CMK (cell line): ENCODE measurements around the gene COTL1.

Experiments
- DNase-seq: peaks from one replicate; pipeline ENCODE4 v3.0.0-alpha.2; 2010; ENCODE audit warnings: low read depth

COTL1 gene

GRCh38 chr16:84614073-84614459, 3.8 kb downstream of the COTL1 start:
- no peak for DNase-seq

DNA sequence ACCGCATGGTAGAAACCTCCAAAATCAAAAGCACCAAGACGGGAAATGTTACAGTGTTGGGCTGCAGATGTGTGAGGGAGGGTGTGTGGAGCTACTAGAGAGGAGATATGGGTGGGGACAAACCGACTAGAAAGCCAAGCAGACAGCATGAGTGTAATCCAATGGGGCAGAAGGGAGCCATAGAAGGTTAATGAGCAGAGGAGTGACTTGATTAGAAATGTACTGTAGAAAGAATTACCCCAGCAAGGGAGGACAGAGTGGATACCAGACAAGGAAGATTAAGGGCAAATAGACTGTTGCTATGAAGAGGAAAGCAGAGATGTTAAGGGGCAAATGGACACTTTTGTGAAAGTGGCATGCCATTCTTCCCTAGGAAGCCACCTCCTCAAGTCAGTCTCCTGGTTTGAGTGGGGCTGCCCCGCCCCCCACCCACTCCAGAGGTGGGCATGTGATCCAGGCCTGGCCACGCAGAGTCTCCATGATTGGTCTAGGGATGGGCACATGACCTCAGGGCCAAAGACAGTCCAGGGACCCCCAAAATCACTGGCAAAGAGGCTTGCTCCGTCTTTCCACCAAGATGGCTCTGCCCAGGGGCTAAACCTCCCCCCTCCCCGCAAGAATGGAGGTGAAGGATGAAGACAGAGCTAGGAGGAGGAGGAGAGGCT, 4.3 kb downstream of the COTL1 start:
- no peak for DNase-seq

DNA sequence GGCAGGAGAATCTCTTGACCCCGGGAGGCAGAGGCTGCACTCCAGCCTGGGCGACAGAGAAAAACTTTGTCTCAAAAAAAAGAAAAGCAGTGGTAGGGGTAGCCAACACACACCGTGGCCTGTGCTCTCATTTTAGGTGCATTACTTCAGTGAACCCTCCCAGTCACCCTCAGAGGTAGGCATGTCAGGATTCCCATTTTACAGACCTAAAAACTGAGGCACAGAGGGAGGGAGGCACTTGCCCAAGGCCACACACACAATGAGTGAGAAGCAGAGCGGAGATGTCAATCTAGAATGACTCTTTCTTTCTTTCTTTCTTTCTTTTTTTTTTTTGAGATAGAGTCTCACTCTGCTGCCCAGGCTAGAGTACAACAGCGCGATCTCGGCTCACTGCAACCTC, 5.2 kb downstream of the COTL1 start:
- no peak for DNase-seq

DNA sequence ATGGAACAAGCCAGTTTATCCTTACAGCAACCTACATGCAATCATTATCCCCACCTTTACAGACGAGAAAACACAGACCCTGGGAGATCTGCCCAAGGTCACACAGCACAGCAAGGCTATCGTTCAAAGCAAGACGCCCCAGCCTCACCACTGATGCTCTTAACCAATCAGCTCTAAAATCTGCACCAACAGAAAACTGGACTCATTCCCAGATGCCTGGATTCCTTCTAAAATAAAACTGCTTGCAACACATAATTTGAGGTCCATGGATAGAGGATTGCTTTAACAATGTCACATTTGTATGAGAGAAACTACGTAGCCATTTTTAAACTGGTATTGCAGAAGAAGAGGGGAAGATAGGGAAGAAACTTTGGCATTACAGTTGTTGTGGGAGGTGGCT, 6.8 kb downstream of the COTL1 start:
- no peak for DNase-seq

- no peak for DNase-seq
These were observed 7.5 kb downstream of the COTL1 start for GRCh38 chr16:84610376-84610775.

DNA sequence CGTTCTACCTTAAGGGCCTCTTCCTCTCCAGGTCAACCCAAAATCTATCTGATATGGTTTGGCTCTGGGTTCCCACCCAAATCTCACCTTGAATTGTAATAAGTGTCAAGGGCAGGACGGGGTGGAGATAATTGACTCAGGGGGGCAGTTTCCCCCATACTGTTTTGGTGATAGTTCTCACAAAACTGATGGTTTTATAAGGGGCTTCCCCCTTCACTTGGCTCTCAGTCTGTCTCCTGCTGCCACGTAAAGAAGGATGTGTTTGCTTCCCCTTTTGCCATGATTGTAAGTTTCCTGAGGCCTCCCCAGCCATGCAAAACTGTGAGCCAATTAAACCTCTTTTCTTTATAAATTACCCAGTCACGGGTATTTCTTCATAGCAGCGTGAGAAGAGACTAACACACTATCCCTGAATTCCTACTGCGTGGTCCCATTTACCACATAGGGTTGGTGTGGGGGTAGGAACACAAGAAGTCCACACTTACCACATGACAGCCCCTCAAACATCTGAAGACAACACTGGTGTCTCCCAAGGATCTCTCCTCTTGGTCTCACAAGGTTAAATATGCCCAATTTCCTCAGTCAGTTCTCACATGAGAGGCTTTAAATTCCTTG, 8.2 kb downstream of the COTL1 start:
- no peak for DNase-seq

DNA sequence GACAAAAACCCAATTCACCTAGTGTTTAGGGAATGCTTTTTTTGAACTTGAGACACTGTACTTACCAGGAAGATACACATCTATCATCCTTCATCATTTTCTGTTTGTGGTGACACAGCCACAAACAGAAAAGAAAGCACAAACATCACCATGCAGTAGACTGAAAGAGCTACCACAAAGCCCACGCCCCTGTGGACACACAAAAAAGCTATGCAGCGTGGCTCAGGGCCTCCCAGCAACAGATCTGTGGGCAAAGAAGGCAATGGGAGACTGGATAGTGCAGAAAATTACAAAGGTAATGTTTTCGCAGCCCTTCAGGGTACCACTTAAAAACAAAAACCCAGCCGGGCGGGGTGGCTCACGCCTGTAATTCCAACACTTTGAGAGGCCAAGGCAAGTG, 9.6 kb downstream of the COTL1 start:
- no peak for DNase-seq

GRCh38 chr16:84607694-84608093, 10.2 kb downstream of the COTL1 start:
- peak; percentile 77 for DNase-seq

DNA sequence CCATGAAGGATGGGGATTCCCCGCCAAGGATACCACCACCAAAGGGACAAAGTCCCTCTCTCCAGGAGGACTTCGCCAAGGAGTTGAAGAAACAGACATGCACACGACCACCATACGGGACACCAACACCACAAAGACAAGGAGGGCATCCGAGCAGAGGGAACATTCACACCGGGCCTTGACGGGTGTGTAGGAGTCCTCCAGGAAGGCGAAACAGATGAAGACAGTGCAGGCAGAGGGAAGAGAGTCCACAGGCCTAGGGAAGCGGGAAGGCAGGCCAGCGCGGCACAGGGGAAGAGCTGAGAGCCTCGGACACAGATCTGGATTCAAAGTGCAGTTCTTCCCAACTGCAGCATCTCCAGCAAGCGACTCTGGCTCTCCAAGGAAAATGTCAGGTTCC, 10.8 kb downstream of the COTL1 start:
- DNase-seq = no peak

- DNase-seq = no peak
These were observed 11.6 kb downstream of the COTL1 start for GRCh38 chr16:84606081-84606875.

- no peak for DNase-seq
These were observed 12.5 kb downstream of the COTL1 start for GRCh38 chr16:84605339-84605848.

GRCh38 chr16:84604477-84605013, 13.3 kb downstream of the COTL1 start:
- no peak for DNase-seq

- DNase-seq = no peak
These were observed 13.9 kb downstream of the COTL1 start for GRCh38 chr16:84603940-84604339.

DNA sequence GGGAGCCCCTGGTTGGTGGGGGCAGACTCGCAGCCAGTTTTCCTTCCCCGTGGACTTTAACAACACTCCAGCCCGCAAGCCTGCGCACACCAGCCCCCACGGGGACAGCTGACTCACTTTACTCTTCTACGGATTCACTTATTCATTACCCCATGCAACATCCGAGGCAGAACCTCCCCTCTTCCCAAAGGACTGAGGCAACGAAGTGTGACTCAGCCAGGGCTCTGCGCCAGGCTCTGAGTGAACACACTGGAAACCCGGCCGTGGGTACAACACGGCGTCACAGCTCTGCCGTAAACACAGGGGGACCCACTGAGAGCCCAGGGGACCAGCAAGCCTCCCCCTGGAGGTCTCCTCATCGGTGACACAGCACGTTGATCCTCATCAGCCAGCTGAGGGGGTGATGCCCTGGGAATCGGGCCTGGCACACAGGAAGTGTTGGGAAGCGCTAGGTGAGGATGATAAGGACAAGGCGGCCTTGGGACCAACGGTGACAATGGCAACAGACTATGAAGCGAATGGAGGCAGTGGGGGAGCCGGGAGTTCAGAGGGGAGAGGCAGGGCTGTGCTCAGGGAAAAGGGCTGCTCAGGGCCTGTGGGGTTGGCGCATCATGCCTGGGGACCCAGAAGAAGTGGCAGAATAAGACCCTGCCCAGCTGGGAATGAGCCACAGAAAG, 14.6 kb downstream of the COTL1 start:
- no peak for DNase-seq

- no peak for DNase-seq
These were observed 17.3 kb downstream of the COTL1 start for GRCh38 chr16:84600343-84601229.

GRCh38 chr16:84599521-84600202, 18.2 kb downstream of the COTL1 start:
- DNase-seq = no peak

- no peak for DNase-seq
These were observed 19.5 kb downstream of the COTL1 start for GRCh38 chr16:84598360-84598759.

DNA sequence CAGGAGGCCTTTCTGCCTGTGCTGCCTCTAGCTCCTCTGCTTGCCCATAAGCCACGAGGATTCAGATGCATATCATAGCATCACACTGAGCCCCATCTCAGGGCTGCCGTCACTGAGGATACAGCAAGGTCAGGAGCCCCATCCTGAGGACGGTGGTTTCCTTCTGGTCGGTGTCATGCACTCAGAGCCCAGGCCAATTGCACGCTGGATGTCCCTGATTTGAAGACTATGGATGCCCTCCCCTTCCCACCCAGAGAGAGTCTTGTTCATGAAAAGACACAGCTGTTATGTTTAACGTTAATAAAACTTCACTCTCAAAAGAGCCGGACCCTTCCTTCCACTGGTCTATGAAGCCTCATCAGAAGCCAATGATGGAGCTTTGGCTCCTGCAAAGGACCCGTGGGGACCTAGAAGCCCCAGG, 19.9 kb downstream of the COTL1 start:
- no peak for DNase-seq

- DNase-seq = no peak
These were observed 20.4 kb downstream of the COTL1 start for GRCh38 chr16:84597528-84597896.

DNA sequence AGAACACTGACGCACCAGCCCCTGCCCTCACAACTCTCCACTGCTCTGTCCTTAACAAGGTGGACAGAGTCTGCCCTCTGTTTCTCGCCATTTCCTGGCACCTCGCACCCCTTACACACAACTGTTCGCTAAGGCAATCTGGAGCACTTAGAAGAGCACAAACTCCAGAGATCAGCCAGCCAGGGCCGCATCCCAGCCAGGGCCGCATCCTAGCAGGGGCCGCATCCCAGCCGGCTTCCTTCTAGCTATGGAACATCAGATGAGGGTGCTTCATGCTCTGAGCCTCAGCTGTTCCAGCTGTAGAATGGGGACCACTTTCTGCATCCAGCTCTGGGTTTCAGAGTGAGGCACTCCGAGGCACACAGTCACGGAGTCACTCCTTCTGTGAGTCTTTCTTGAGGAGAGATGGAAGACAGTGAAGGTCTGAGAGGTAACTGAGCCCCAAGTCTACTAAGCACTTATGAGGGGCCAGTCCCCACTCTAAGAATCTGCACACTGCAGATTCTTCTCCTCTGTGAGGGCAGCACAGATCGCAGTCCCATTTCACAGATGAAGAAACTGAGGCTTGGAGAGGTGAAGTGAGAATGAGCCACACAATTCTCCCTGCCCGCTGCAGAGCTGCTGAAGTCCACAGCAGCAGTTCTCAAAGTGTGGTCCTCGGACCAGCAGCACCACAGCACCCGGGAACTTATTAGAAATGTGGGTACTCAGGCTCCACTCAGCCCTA, 20.9 kb downstream of the COTL1 start:
- DNase-seq = no peak
